HG02852 (cell line): ENCODE results near the gene SLAMF9.

Experiments
- ATAC-seq: cut with Tn5 transposase; IDR thresholded peaks from one replicate; pipeline ENCODE4 v1.9.1; 2021; ENCODE audit warnings: mild to moderate bottlenecking, moderate library complexity; ENCODE audit not compliant: unreplicated experiment

The SLAMF9 gene

DNA sequence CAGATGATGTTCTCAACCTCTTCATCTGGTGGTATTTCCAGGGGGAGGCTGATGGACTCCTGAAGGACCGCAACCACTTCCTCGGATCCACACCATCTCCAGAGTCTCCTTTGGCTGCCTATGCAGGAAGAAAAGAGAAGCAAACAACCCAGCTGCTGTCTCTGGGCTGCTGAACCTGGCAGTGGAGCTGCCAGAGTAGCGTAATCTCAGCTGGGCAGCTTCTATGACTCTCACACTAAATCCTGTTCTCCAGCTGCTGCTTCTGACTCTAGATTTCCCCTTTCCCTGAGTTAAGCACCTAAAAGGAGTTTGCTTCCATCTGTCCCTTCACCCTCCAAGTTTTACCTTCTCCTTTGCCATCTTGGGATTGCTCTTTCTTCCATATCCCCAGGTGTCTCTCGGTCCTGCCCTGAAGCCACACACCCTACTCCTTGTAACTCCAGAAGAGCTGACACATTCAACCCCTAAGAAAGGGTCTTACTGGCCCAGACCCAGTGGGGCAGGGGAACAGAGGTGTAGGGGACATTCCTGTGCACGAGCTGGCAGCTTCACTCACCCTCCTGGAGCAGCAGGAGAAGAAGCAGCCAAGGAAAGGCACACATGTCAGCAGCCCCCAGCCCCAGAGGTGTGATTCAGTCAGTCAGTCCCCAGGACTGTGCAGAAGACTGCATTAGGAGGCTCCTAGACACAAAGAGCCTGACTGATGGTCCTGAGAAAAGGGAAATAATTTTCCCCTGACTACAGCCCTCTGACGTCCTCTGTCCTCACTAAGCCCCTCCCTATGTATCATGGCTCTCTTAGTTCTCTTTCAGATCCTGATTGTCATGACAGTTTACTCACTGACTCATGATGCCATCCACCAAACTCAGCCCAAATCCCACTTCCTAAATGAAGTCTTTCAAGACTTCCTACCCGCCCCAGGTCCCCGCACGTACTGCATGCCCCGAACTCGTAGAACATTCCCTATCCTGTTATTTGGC is at the start of gene SLAMF9:
Gene SLAMF9 (minus strand): TSS at position 702 of the 980 bp plus-strand sequence. CDS start 100 bp downstream, at position 602.
- ATAC-seq, result no peak

DNA sequence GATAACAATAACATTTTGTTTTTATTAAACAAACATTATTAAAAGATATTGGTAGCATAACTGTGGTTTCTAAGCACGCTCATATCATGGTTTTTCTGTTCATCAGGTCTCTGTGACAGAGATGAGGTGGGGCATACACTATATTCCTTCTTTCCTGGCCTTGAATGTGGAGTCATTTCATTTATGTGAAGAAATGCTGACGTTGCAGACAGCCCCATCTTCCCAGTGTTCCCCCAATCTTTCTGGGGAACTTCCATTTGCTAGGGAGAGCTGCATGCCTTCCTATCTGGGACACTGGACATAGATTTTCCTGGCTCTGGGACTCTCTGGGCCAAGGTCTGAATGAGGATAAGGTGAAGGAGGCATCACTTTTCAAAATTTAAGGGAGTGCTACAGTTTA is 47.4 kb upstream of the SLAMF9 start:
- no peak for ATAC-seq

DNA sequence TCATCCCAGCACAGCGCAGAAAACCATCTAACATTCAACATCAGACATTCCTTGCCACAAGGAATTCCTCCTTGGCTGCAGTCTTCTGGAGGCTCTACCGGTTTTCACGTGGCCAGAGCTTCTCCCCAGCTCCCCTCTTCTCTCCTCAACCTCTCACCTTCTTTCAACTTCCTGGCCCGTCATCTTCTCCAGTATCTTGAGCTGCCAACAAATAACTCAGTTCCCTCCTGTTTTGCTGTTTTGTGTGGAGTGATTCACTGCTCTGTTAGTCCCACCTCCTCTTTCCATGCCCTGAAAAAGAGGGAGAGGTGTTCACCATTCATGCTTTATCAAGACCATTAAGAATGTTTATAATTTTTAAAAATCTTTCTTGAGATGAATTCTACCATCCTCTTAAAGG is 45.2 kb upstream of the SLAMF9 start:
- no peak for ATAC-seq

DNA sequence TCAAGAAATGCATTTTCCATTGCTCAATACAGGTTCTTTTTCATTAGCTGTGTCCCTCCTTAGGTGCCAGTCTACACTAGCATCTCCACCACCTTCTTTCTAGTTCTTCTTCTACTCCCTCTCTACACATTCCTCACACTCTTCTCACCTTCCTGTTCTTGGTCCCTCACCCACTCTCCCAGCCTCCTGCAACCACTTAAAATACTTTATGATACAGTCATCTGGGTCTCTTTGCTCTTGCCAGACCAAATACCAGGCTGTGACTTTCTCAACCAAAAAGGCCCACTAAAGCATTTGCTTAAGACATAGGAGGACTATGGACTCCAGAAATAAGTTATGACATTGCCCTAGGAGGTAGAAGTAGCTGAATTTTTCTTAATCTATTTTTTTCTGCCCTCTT is 42.6 kb upstream of the SLAMF9 start:
- ATAC-seq, result no peak

DNA sequence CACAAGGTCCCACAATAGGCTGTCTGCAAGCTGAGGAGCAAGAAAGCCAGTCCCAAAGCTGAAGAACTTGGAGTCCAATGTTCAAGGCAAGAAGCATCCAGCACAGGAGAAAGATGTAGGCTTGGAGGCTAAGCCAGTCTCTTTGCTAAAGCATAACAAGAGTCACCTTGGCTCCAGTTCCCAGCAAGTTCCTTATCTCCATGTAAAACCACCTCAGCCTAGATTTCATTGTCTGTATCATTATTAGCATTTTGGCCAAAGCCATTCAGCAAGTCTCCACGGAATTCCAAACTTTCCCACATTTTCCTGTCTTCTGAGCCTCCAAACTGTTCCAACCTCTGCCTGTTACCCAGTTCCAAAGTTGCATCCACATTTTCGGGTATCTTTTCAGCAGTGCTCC is 40.9 kb upstream of the SLAMF9 start:
- ATAC-seq, result no peak

DNA sequence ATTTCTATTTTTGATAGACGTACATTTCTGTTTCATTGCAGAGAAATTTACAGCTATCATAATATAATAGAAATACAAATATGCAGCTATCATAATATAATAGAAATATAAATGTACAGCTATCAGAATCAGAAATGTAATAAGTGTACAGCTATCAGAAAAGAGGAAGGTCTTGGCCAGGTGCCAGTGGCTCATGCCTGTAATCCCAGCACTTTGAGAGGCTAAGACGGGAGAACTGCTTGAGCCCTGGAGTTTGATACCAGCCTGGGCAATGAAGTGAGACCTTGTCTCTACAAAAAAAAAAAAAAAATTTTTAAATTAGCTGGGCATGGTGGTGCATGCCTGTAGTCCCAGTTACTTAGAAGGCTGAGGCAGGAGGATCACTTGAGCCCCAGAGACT is 39.9 kb upstream of the SLAMF9 start:
- no peak for ATAC-seq

DNA sequence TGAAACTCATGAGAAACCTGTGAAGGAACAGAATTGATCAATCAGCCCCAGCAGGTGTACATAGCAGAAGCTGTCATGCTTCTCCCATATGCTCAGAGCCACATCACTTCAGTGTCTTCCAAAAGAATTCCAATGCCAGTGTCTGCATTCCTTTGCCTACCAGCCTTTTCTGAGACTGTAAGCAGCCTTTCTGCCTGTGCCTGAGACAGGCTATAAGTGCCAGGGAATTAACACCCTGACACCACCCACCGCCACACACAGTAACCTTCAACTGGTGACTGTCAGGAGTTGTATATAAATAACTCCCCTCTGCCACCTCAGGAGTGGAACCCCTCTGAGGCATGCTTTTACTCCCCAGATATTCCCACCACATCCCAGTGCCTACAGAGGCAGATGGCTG is 38.1 kb upstream of the SLAMF9 start:
- no peak for ATAC-seq

DNA sequence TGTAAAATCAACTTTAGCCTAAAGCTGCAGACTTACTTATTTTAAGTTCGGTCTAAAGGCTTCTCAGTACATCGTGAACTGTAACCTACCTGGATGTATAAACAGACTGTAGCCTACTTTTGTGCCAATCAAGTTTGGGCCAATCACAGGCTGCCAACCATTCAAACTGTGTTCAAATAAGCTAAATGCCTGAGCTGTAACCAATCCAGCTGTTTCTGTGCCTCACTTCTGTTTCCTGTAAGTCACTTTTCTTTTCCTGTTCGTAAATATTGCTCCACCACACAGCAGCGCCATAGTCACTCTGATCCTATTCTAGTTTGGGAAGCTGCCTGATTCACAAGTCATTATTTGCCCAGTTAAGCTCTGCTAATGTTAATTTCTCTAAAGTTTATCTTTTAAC is 37.5 kb upstream of the SLAMF9 start:
- no peak for ATAC-seq

DNA sequence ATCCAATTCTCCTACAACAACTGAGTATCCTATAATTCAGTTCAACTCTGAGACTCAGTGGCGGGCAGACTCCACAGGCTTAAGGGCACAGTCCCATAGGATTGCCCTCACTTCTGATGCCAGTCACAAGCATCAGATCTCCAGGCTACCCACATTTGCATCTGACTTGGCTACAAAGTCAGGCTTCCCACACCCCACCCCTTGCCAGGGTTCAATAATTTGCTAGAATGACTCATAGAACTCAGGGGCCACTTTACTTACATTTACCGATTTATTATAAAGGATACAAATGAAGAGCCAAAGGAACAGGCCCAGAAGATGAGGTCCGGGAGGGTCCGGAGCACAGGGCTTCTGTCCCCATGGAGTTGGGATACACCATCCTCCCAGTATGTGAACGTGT is 36.0 kb upstream of the SLAMF9 start:
- no peak for ATAC-seq

DNA sequence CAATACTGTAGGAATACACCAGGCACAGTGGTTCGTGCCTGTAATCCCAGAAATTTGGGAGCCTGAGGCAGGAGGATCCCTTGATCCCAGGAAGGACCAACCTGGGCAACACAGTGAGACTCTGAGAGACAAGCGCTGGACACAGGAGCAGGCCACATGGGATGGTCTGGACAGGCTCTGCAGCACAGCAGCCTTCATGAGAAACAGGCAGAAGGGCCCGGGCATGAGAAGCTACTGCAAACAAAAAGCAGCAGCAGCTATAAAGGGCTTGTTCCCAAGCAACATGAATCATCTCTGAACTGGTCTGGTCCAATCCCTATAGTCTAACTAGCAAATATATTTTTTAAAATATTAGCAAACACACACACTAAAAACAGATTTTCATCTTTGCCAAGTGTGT is 35.5 kb upstream of the SLAMF9 start:
- no peak for ATAC-seq

DNA sequence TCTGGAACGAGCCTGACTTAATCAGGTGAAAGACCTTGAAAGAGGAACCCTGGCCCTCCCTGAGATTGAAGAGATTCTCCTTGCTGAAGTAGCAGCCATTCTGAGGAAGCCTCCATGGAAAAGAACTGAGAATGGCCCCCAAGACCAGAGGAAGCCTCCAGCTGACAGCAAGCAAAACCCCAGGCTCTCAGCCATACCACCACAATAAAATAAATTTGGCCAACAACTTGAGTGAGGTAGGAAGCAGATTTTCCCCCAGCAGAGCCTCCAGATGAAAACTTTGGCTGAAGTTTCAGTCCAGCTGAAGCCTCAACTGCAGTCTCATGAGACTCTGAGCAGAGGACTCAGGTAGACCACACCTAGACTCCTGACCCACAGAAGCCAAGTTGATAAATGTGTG is 34.0 kb upstream of the SLAMF9 start:
- ATAC-seq, result no peak

DNA sequence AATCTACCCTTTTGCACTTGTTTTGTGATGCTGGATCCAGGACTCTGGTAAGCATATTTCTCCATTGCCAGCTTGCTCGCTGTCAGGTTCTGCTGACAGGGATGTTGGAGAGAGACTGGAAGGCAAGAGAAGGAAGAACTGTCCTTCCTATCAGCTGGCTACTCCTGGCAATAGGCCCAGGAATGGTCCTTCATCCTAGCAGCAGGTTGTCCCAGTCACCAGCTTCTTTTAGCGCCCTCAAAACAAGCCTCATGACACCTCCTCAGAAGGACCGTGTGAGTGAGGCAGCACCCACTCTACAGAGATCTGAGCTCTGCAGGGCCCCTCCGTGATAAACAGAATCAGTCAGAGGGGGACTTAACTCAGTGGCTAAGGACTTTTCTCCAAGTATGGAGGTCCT is 33.1 kb upstream of the SLAMF9 start:
- ATAC-seq, result no peak

DNA sequence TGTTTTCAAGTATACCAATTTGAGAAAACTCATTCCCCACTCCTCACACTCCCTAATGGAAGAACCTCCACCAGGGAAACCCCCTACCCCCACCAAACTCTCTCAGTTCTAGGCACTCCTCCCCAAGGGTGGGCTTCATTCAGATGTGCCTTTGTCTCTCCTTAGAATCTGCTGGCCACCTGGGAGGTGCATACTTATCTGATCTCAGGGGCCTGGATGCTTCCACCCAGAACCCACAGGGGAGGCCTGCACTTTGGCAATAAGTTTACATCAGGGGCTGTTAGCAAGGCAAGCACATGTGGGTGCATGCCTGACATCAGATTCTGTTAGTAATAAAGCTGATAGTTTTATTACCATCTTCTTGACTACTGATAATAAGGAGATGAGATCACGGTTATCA is 32.5 kb upstream of the SLAMF9 start:
- no peak for ATAC-seq

DNA sequence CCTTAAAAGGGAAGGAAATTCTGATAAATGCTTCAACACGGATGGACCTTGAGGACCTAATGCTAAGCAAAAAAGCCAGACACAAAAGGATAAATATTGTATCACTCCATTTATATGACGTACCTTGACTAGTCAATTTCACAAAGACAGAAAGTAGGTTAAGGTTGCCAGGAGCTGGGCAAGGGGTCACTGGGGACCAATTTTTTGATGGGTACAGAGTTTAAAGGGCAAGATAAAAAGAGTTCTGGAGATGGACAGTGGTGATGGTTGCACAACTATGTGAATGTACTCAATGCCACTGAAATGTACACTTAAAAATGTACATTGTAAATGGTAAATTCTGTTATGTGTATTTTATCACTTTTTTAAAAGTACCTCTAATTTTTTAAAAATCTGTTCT is 32.1 kb upstream of the SLAMF9 start:
- ATAC-seq, result no peak

DNA sequence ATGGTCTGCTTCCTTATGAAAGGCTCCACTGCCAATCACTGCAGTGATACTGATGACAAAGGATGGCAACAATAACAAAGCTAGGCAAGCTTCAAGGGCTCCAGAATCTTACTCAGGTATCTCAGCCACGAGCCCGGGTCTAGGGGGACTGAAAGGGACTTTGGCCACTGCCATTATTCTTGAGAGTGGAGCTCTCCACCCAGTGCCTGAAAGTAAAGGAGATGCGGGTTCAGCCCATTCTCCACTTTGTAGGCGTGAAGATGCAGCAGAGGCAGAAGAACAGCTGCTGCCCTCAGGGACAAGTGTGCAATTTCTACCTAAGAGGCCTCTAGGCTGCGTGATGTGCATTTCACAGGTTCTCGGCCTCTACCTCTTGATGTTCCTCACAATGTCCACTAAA is 31.4 kb upstream of the SLAMF9 start:
- ATAC-seq, result no peak

DNA sequence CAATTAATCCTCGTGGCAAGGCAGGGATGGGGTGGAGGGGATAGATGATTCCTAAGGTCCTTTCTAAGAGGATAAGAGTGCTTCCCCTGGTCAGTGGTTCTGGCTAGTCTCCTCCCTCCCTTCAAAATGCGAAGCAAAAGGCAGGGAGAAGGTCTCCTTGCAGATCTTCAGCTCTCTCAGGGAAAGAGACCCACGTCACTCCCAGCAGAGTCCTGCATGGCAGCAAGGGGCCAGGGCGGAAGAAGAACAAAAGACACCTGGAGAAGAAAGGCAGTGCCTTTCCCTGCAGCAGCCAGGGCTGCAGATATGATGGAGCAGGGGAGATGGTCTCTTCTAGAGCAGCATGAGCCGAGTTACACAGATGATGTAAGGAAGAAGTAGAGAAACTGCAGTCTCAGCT is 29.6 kb upstream of the SLAMF9 start:
- no peak for ATAC-seq

DNA sequence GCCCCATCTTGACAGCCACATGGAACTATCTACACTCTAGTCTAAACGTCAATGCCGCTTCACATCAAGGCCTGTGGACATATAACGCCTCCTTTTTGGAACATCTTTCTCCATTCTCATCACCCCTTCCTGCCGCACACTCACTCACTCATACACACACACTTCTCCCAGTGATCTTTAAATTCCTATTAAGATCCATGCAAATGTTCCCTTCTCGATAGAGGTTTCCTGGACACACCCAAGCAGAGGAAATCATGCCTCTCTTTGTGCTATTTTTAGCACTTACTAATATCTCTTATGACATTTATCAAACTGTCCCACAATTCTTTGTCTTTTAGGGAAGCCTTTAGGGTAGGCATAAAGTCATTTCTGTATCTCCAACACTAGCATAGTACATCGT is 28.2 kb upstream of the SLAMF9 start:
- no peak for ATAC-seq

DNA sequence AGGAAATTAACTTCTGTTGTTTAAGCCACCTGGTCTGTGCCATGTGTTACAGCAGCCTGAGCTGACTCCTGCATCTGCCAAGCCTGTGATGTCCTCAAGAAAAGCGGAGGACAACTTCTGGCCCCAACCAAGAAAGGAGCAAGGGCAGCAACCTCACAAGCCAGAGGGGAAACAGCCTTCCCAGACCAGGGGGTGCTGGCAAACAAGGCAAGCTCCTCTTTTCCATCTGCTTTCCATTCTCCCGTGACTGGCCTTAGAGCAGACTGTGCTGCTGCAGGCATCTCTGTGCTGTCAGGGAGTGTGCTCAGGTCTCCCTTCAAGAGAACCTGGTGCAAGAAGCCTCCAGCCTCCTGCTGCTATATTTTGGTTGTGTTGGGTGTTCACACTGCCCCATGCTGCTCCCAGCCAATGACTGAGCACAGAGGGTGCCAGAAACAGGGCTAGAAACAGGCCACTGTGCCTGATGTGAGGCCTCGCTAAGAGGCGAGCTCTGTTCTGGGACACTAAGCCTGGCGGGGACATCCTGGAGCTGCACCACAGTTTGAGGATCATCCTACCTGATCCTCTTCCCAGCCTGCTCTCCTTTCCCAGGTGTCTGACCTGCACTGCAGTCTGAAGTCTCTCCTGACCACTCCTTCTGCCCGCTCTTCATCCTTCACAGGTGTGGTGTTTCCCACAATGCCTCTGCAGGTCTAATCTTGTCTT is 27.5 kb upstream of the SLAMF9 start:
- ATAC-seq, result no peak

DNA sequence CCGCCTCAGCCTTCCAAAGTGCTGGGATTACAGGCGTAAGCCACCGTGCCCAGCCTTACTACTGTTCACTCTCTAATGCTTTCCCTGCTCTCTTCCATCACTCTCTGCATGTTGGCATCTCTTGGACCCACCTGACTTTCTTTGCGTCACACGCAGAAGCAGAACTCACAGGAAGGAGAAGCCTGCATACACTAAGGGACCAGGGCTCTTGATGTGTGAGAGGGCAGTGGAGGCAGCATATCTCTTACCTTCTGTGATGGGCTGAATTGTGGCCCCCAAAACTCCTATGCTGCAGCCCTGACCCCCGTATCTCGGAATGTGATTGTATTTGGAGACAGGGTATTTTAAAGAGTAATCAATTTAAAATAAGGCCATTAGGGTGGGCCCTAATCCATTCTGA is 26.7 kb upstream of the SLAMF9 start:
- no peak for ATAC-seq

DNA sequence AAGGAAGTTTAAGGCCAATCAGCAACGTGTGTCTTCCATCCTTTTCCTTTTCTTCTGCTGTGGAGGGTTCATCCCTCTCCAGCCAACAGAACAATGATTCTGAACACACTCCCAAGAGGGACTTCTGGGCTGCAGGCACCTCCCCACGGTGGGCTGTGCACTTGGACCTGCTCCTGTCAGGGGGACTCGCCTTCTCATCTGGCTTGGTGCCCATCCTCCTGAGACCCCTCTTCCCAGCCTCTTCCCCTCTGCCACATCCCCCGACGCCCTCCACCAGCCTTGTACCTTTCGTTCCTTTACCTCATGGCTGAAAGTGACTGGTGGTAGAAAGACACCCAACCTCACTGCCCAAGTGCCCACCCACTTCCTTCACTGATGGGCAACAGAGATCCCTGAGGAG is 26.0 kb upstream of the SLAMF9 start:
- no peak for ATAC-seq

DNA sequence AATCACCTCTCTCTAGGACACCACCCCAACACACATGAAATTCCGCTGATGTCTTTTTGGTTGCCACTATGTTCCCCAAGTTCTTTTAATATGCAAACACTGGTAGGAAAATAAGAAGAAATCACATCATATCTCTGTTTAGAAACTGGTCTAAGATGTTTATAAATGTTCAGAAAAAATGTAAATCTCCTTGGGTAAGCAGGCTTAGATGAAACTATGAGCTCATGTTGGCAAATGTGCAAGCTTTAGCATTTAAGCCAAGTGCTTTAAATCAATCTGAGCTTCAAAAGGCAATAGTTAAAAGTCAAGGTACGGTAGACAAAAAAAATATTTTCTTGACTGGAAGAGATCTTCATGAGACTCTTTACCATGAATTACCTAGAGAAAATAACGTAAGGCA is 25.2 kb upstream of the SLAMF9 start:
- no peak for ATAC-seq

DNA sequence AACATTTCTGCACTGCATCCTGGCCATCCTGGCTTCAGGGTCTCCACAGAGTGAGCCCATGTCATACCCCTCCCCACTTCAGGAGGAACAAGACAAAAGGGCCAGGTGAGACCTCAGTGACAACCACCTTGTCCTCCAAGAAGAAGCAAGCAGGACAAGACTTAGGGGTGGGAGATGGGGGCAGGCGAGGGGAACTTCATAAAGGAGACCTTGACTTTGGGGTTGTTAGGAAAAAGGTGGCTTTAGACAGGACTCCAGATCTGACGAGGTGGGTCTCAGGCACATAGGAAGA is 24.0 kb upstream of the SLAMF9 start:
- ATAC-seq, result no peak
